ENCODE results near the gene LCN10. TPM values are rescaled to one million over a fixed set of nuclear protein-coding genes. Genes with fewer than 3 reads are reported as not detected.

LCN10 gene
- total RNA-seq, 2 donors from 2014 or later, result 0.11 to 3.3 TPM

DNA sequence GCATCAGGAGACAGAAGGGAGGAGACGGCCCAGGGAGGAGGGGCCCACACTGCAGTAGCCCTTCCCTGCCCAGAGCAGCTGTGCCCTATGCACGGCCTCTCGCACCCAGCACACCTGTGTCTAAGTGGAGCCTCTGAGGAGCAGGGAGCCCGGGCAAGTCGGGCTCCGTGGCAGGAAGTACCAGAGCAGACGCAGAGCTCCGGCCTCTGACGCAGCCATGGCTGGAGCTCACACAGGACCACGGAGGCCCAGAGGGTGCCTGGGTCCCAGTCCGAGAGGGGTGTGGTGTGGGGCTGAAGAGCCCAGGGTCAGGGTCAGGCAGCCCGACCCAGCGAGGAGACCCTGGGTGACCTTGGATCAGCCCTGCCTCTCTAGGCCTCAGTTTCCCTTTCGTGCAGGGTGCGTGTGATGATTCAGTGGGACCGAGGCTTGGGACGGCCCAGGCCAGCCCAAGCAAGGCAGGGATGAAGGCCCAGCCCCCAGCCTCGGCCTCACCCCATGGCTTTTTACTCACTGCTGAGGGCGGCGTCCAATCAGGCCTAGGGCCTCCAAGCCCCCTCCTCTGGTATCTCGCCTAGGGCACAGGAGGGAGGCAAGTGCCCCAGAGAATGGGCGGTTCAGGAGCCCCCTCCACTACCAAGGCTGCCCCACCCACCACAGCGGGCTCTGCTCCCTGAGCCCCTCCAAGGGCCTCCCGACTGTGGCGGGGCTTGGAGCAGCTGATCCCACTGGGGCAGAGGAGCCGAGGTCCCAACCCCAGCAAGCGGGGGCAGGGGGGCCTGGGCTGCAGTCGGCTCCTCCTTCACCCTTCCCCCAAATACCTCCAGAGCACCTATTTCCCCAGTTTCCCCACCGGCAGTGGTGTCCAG lies 51.2 kb downstream of the LCN10 start:
- no peak for DNase-seq
- Histone ChIP-seq H3K4me1 (peaks cover 36% of the 10 kb centered on the region), H3K9ac (ENCODE audit: low read depth in 2 of 2, low read length in 2 of 2) (peak overlapping the region in 1 of 2 donors; percentile 19), H3K27ac (no peak overlapping the region), H3K4me3 (no peak overlapping the region), H3K36me3 (no peaks in the 10 kb centered on the region), H3K27me3 (no peaks in the 10 kb centered on the region), H3K9me3 (no peaks in the 10 kb centered on the region)
- intact Hi-C loops (cut with DNase I), result no loop called here
- TF ChIP-seq, protein P1, sequence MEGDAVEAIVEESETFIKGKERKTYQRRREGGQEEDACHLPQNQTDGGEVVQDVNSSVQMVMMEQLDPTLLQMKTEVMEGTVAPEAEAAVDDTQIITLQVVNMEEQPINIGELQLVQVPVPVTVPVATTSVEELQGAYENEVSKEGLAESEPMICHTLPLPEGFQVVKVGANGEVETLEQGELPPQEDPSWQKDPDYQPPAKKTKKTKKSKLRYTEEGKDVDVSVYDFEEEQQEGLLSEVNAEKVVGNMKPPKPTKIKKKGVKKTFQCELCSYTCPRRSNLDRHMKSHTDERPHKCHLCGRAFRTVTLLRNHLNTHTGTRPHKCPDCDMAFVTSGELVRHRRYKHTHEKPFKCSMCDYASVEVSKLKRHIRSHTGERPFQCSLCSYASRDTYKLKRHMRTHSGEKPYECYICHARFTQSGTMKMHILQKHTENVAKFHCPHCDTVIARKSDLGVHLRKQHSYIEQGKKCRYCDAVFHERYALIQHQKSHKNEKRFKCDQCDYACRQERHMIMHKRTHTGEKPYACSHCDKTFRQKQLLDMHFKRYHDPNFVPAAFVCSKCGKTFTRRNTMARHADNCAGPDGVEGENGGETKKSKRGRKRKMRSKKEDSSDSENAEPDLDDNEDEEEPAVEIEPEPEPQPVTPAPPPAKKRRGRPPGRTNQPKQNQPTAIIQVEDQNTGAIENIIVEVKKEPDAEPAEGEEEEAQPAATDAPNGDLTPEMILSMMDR (IDR thresholded peaks at IDR 0.05), result no peak

DNA sequence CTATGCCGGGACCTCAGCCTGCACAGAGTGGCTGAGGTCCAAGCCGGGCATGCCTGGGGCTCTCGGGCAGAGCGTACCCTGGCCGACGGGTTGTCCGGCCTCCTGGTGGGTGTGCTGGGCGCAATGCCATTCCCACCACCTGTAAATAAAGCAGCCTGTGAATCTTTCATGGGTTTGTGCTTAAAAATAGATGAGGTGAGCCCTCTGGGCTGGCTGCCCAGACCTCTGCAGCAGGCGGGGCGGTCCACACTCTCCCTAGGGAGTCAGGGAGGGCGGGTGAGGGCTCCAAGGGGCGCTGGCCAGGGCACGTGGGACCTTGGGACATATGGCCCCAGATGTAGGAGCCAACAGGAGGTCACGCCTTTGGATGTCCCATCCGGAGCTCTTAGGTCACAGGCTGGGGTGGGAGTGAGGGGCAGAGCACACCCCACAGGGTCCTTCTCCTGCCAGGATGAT lies 51.9 kb downstream of the LCN10 start:
- intact Hi-C loops (cut with DNase I), result no loop called here
- Histone ChIP-seq H3K36me3 (no peaks in the 10 kb centered on the region), H3K9ac (ENCODE audit: low read depth in 2 of 2, low read length in 2 of 2) (peak overlapping the region in 1 of 2 donors; percentile 19), H3K4me3 (no peak overlapping the region), H3K27me3 (no peaks in the 10 kb centered on the region), H3K4me1 (peaks cover 37% of the 10 kb centered on the region), H3K9me3 (no peaks in the 10 kb centered on the region), H3K27ac (no peak overlapping the region)
- TF ChIP-seq, protein P1 (IDR thresholded peaks at IDR 0.05), result no peak
- DNase-seq, result no peak

DNA sequence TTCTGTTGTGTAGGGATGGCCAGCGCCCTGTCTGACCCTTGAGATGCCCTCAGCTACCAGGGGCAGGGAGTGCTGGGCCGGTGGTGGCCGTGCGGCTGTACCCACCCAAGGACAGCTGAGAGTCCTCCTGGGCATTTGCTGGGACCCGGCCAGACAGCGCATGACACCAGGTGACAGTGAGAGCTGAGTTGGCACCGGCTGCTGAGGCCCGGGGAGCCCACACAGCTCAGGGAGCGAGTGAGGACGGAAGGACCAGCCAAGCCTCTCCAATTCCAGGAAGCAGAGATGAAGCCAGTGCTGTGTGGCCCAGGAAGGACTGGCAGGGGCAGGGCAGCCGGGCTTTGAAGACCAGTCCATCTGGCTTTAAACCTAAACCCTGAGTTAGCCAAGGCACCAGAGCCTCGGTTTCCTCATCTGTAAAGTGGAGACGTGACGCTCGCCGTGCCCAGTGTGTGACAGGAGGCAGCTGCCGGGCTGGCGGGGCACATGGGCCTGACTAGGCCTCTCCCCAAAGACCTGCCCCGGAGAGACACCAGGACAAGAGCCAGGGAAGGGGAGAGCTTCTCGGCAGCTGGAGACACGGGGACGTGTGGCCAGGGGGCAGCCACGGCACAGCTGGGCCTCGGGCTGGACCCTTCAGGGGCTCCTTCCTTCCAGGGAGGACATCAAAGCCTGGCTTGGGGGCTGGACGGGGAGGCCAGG lies 52.5 kb downstream of the LCN10 start:
- TF ChIP-seq, protein P1 (IDR thresholded peaks at IDR 0.05), result no peak
- Histone ChIP-seq H3K27me3 (no peaks in the 10 kb centered on the region), H3K9me3 (no peaks in the 10 kb centered on the region), H3K36me3 (no peaks in the 10 kb centered on the region), H3K4me3 (no peak overlapping the region), H3K27ac (no peak overlapping the region), H3K4me1 (peaks cover 37% of the 10 kb centered on the region), H3K9ac (ENCODE audit: low read depth in 2 of 2, low read length in 2 of 2) (no peak overlapping the region)
- intact Hi-C loops (cut with DNase I), result no loop called here
- DNase-seq, result no peak

DNA sequence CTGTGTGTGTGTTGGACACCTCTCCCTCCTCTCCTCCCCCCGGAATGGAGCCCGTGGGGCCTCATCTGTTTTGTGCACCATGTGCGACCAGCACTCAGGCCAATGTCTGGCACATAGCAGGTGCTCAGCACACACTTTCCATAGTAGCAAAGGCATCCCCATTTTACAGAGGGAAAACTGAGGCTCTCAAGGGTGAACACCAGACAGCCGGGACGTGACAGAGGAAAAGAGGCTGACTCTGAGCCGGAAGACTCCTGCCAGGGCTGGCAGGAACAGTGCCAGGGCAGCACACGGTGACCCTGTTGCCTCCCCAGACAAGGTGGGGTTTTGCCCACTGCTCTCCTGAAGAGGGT lies 53.7 kb downstream of the LCN10 start:
- TF ChIP-seq, protein P1 (IDR thresholded peaks at IDR 0.05), result no peak
- H3K4me1 ChIP-seq, result peaks cover 29% of the 10 kb centered on the region
- no peaks in the 10 kb centered on the region for H3K9me3 ChIP-seq
- no peaks in the 10 kb centered on the region for H3K36me3 ChIP-seq
- peak overlapping the region in 1 of 2 donors; percentile 61 for H3K9ac ChIP-seq (ENCODE audit: low read depth in 2 of 2, low read length in 2 of 2)
- intact Hi-C loops (cut with DNase I), result no loop called here
- H3K4me3 ChIP-seq, result no peak overlapping the region
- DNase-seq, result no peak
- H3K27ac ChIP-seq, result no peak overlapping the region
- H3K27me3 ChIP-seq, result no peaks in the 10 kb centered on the region

DNA sequence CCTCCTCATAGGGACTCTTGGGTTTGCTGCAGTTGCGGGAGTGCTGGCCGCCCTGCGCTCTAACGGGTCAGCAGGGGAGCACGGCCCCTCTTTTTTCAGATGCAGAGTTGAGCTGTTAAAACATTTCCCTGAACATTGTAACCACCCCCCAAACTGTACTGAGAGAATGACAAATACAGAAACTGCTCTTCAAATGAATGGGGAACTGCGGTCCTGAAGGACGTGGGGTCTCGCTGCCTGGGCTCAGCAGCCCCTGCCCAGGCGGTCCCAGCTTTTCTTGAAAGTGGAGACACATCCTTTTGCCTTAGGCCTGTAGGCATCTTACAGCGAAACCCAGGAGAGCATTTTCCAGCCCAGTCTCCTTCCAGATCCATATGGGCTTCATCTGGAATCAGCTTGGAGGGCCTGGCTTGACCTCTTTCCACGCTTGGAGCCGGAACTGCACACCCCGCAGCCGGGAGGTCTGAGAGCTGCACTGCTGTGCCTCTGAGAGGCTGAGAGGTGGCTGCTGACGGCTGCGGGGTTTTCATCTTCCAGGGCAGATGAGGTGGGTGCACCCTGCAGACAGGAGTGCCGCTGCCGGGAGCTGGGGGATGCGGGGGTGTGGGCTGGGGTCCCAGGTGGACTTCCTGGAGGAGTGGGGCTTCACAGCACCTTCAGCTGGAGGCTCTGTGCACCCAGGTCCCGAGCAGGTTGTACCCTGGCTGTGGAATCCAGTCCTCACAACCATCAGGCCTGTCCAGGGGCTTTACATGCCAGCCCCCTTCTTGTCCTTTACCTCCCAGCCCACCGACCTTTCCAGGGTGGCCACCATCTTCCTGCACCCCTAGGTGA lies 54.2 kb downstream of the LCN10 start:
- Histone ChIP-seq H3K9ac (ENCODE audit: low read depth in 2 of 2, low read length in 2 of 2) (peak overlapping the region; percentile 61 to 66), H3K36me3 (no peaks in the 10 kb centered on the region), H3K4me3 (peak overlapping the region; percentile 96), H3K9me3 (no peaks in the 10 kb centered on the region), H3K27me3 (no peaks in the 10 kb centered on the region), H3K27ac (peak overlapping the region; percentile 89), H3K4me1 (peaks cover 29% of the 10 kb centered on the region)
- DNase-seq, result no peak
- TF ChIP-seq, protein P1 (IDR thresholded peaks at IDR 0.05), result no peak
- intact Hi-C loops (cut with DNase I), result no loop called here

Data from colonic mucosa (tissue), 4 donors.